ENCODE results near the gene UBE2C.
A peak's percentile ranks its signal among the peaks of the same experiment; 100 is the strongest.
"Not testable (repeated sequence)": the region's sequence is repeated elsewhere in the genome, so short reads cannot be mapped to it uniquely, and the experiment has no call there.

UBE2C gene

DNA sequence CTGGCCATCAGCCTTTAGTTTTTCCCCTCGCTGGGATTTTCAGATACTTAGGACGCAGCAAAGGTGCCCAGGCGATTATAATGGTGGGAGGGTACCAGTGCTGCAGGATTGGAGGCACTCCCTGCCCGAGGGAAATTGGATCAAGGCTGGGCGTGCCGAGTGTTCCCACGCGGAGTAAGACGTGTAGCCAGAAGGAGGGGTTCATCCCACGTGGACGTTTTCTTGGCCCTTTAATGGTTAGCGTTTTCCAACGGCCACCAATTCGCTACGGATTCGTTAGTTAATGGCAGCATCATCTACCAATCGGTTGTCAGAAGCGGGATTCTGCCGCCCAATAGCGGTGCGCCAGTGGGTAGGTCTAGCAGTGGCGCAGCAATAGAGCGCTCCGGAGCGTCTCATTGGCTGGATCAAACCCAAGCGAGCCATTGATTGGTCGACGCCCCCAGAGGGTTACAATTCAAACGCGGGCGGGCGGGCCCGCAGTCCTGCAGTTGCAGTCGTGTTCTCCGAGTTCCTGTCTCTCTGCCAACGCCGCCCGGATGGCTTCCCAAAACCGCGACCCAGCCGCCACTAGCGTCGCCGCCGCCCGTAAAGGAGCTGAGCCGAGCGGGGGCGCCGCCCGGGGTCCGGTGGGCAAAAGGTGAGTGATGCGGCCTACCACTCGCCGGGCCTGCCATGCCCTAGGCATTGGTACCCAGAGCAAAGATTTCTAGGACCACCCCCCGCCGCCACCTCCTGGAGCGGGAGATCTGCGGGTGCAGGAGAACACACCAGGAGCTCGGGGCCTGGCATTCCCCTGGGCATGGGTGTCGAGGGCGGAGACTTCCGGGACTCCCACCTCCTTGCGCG lies at the start of gene UBE2C:
UBE2C (plus strand) TSS at position 488 of the 849 bp plus-strand sequence; CDS start at position 540, 52 bp downstream.
- peak; percentile 60 to 99 (median 95) for DNase-seq

DNA sequence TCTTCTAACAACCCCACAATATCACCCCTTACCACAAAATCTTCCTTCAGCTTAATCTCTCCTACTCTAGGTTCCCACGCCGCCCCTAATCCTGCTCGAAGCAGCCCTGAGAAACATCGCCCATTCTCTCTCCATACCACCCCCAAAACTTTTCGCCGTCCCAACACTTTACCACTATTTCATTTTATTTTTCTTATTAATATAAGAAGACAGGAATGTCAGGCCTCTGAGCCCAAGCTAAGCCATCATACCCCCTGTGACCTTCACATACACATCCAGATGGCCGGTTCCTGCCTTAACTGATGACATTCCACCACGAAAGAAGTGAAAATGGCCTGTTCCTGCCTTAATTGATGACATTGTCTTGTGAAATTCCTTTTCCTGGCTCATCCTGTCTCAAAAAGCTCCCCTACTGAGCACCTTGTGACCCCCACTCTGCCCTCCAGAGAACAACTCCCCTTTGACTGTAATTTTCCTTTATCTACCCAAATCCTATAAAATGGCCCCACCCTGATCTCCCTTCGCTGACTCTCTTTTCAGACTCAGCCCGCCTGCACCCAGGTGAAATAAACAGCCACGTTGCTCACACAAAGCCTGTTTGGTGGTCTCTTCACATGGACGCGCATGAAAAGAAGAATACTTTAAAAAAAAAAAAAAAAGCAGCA lies 47.7 kb upstream of the UBE2C start:
- DNase-seq = not testable (repeated sequence)

DNA sequence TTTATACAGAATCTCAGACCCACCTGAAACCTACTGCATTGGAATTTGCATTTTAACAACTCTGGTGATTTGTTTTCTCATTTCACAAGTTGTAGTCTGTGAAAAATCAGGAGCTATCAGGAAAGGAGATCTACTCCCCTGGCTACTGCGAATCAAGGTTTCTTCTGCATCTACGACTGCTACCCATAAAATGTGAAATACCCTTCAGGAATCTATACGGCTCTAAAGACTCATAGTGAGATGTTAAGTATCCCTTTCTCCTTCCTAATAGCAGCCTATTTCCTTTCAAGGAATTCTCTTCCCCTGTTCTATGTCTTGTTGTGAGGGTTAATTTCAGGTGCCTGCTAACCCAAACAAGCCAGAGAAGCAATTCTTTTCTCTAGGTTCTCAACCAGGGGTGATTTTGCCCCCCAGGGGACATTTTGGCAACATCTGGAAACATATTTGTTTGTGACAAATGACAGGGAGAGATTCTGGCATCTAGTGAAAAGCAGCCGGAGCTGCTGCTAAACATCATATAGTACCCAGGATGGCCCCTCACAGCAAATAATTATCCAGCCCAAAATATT lies 47.1 kb upstream of the UBE2C start:
- DNase-seq = no peak

DNA sequence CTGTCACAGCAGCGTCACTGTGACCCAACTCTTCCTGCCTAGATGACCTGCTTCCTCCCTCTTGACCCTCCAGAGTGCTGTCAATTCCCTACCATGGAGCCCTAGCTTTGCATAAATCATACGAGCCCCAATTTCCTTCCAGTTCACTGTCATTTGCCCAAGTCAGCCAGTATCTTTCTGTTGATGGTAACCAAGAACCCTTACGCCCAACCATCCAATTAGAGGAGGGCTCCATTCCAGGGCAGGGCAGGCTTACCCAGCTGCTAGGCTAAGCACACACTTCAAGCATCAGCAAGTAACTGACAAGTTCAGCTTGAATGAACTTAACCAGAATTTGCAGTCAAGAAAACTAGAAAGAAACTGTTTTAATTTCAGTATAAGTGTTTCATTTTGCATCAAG lies 46.5 kb upstream of the UBE2C start:
- DNase-seq = no peak

DNA sequence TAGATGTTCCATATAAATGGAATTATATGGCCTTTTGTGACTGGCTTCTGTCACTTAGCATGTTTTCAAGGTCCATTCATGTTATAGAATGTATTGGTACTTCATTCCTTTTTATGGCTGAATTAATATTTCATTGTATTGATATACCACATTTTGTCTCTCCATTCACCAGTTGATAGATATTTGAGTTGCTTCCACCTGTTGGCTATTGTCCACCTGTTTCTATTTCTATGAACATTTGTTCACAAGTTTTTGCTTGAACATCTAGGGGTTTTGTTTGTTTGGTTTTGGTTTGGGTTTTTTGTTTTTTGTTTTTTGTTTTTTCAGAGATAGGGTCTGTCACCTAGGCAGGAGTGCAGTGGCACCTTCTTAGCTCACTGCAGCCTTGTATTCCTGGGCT lies 44.0 kb upstream of the UBE2C start:
- no peak for DNase-seq

DNA sequence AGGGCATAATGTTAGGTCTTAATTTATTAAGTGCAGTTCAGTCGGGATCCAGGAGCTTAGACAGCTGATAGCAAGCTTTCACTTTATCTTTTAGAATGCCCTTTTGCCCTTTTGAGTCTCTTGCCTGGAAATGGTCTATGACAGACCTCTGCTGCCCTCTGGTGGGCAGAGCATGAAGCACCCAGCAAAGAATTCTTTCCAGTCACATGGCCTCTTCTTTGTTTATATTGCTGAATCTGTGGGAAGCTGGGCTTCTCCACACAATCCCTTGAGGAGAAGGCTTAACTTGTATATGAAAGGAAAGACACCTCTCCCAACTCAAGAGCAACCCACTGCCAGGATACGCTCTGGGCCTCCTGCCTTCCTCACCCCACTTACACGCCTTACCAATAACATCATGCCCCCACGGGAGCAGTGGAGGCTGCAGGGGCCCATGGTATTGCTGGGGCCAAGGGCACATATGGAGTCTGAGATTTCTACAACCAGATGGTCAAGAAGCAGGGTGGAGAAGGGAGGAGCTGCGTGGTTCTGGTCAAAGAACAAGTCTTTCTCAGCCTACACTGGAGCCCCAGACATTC lies 41.2 kb upstream of the UBE2C start:
- peak in 47 of 51 donors; percentile 1 to 88 (median 59) for DNase-seq

DNA sequence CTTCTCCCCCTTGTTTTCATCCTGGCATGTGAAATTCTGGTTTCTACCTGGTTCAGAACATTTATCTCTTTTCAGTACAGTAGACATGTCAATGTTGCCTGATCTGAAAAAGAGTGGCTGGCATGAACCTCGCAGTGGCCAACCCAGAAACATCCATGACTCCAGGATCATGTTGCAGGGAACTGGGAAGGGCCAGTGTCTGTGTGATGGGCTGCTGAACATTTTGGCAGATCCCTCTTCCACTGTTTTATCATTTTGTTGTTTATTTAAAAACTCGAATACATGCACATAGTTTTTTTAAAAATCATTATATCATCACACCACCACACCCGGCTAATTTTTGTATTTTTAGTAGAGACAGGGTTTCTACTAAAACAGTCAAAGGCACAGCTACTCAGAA lies 39.8 kb upstream of the UBE2C start:
- DNase-seq = no peak

DNA sequence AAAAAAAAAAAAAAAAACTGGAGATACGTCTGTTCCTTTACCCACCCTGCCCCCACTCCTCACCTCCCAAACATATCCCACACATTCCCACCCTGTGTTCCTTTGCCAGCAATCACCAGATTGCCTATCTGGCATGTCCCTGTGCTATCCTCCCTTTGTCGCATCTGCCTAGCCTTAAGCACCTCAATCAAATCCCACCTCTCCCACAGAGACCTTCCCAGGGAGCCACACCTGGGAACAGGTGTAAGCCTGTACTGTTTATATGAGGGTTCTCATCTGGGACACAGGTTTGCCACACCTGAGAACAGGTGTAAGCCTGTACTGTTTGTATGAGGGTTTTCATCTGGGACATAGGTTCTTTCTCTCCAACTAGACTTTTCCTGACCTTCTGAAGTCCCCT lies 37.5 kb upstream of the UBE2C start:
- DNase-seq = no peak

DNA sequence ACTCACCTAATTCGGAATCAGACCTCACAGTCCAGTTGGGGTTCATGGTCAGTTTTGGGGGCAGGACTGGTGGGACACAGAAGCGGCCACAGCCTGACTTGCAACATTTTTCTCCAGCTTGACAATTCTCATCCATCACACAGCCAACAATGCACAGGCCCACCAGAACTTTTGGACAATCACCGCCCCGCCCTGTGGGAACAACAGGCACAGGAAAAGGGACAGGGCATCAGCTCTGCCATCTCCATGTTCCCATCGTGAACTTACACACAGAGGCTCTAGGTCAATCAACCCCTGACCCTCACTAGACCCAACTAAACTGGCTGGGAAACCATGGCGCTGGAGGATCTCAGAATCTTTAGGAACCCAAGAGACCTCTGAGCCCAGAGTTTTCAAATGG lies 37.0 kb upstream of the UBE2C start:
- DNase-seq = no peak

DNA sequence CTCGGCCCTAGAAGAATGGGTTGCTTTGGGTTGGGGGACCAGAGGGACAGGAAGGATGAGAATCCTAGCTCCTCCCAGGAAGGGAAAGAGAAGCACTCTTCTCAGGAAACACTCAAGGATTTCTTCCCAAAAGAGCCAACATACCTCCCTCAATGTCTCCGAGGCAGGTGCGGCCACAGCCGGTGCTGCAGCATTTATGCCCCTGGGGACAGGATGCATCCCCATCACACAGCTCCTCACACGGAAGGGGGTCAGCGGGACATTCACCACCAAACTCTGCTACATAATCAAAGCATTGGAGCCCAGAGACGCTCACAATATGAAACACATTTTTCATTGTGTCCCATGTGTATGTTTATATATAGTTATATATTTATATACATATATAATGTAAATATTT lies 35.5 kb upstream of the UBE2C start:
- no peak for DNase-seq

DNA sequence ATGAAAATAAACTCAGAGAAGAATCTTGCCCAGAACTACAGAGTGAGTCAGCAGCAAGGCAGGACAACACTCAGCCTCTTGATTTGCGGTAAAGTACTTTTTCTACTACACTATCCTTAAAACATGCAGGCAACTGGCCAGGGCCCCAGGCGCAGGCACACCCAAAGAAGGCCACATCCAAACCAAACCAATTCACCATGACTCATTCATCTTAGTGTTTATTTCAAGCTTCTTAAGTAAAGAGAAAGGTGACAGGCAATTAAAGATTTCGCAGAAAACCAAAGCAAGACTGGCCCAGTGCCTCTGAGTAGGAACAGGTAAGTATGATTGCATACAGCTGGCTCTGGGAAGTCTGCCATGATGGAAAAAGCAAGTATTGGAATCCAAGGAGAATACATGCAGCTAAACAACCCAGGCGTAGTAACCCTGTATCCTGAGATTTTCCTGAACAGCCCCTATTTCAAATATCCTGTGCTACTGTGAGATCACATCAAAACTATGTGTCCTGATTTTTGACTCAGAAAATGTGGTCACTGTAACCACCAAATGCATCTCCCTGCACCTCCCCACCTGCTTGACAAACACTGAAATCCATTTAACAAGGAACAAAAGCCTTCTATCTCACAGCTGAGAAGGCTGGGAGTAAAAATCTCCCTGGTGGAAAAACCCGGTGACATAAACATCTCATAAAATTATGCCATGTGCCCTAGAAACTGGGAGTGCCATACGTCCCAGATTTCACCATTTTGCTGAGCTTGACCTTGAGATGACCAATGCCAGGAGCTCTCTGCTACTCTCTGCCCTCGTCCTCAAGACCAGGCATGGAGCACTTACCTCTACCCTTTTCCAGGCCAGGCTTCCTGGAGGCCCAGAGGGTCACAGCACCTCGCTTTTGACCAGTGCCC lies 33.2 kb upstream of the UBE2C start:
- DNase-seq = peak in 17 of 51 donors; percentile 2 to 70 (median 36)

DNA sequence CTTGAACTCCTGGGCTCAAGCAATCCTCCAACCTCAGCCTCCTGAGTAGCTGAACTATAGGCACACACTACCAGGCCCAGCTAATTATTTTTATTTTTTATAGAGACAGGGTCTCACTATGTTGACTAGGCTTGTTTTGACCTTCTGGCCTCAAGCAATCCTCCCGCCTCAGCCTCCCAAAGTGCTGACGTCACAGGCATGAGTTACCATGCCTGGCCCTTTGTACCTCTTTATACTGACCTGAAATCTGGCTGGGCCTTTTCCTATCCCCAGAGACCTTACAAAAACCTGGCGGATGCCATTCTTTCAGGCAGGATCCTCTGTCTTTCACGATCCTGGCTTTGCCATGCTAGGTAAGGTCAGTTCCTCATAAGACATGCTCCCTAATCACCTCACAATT lies 32.3 kb upstream of the UBE2C start:
- DNase-seq = no peak

DNA sequence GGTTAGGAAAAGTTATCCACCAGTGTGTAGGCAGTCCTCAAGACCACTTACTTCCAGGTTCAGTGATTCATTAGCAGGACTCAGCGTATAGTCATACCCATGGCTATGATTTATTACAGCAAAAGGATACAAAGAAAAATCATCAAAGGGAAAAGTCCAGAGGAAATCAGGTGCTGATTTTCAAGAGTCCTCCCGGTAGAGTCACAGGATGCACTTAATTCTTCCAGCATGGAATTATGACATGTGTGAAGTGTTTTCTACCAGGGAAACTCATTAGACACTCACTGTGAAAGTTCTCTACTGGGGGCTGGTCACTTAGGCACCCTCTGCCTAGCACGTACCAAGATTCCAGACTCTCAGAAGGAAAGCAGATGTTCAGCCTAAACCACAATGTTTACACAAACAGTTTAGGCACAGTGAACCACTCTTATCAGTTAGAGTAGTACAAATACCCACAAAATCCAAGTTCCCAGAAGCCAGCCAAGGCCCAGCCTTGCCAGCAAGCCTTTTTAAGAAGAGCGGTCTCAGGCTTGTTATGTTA lies 31.0 kb upstream of the UBE2C start:
- DNase-seq = no peak

DNA sequence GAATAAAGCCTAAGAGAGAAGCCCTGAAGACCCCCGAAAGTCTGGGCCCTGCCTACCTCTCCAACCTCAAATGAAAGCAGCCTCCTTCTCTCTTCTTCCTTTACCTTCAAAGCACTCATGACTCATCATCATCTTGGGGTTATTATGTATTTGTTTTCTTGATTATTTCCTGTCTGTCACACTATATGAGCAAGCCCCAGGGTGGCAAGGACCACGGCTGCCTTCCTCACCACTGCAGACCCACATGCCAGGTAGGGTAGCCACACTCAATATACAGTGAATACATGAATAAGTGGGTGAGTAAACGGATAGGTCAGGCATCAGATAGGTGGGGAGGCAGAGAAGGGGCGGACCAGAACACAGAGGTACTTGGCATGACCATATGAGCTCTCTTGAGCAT lies 29.6 kb upstream of the UBE2C start:
- no peak for DNase-seq

DNA sequence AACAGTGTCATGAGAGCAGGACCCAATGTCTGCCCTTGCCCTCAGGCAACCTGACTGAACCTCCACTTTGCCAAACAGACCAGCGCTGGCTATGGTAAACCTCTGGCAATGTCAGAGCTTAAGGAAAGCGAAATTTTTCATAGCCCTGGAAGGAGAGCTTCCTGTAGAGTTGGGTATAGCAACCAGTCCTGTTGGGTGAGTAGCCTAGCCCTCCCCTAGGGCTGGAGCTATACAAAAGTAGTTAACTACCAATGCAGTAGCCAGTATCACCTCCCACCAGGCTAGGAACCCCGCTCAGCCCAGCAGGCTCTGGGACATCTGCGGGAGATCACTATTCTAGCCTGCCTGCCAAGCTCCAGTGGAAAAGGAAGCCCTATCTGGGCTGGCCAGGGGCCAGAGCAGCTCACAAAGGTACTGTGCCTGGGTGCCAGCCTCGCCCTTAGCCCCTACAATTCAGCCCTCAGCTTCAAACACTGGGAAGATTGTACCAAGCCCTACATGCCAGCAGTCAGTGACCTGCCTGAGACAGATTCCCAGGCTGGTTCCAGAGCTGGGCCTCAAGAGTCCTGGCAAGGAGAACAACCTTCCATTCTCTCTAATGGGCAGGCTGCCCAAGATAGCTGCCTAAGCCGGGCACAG lies 28.7 kb upstream of the UBE2C start:
- peak in 35 of 51 donors; percentile 3 to 72 (median 33) for DNase-seq

DNA sequence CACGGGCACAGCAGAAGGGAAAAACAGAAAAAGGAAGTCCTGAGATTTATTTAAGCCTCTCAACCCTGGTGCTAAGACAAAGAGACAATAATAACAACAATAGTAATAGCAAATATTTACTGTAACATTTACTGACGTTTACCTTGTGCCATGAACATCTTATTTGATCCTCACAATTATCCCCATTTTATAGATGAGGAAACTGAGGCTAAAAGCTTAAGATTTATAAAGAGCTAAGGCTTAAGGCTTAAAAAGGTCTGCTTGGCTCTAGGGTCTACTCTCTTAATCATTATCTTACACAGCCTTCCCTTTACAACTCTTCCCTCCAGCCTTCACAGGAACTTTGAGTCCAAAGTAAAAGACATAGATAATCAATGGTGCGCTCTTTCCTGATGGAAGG lies 24.1 kb upstream of the UBE2C start:
- no peak for DNase-seq

DNA sequence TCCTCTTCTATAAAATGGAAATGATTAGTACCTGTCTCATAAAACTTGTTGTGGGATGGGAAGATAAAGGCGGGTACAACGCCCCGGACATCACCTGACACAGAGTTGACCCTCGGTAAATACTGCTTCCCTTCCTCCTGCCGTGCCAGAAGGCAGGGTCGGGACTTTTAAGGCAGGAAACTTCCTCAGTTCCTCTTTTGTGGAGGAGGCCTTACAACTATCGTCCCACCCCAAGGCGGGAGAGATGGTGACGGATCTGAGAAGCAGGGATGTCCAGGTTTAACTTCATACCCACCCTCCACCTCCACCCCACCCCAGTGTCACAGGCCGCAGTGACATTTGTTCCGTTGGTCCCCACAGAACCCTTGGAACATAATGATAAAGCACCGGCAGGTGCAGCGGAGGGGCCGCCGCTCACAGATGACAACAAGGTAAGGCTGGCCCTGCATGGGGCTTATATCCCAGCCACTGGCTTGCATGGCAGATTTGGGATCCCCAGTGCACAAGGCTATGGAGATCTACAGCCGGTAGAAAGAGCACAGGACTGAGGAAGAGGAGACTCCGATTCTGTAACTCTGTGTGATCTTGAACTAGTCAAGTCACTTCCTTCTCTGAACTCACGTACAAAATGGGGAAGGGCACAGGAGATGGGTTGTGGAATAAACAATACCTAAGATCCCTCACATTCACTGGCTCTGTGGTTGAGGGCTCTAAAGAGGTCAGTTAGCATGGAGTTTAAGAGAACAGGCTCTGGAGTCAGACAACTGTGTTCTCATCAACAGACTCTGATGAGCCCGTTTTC lies 19.9 kb upstream of the UBE2C start:
- DNase-seq = peak in 6 of 51 donors; percentile 5 to 31 (median 17)

DNA sequence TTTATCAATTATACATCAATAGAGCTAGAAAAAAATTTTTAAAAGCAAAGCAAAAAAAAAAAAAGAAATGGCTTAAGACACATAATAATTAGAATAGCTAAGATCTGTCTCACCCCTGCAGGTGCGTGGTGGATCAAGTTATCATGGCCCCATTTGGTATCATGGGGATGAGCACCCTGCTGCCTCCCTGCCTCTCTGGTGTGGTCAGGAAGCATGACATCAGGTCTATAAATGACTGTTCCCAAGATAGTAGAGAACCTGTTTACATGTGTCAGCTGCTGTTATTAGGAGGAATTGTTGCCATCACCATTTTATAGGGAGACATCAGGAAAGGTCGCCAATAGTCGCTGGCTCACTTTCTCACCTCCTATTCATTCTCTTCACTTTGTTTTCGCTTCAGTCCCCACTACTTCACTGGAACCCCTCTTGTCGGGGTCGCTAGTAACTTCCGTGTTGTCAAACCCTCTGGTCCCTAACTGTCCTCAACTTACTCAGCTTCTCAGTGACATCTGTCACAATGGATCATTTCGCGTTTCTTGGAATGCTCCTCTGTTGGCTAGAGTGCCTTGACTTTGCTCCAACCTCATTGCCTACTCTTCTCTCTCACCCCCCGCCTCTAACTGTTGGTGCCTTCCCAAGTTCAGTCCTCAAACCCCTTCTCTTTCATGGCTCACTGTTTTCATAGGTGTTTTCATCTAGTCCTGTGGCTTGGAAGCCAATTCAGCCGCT lies 15.9 kb upstream of the UBE2C start:
- DNase-seq = no peak

DNA sequence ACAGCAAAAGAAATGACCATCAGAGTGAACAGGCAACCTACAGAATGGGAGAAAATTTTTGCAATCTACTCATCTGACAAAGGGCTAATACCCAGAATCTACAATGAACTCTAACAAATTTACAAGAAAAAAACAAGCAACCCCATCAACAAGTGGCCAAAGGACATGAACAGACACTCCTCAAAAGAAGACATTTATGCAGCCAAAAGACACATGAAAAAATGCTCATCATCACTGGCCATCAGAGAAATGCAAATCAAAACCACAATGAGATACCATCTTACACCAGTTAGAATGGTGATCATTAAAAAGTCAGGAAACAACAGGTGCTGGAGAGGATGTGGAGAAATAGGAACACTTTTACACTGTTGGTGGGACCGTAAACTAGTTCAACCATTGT lies 14.9 kb upstream of the UBE2C start:
- DNase-seq = not testable (repeated sequence)

All from hypothalamus (tissue), 51 donors.